HG02798 (cell line): ENCODE data around the gene RCOR2.

Source experiments
- ATAC-seq: cut with Tn5 transposase; IDR thresholded peaks from one replicate; pipeline ENCODE4 v1.9.1; 2021; ENCODE audit warnings: mild to moderate bottlenecking; ENCODE audit not compliant: unreplicated experiment, poor library complexity

The RCOR2 gene

GRCh38 chr11:63908631-63909401 lies 8.1 kb downstream of the RCOR2 start:
- no peak for ATAC-seq

GRCh38 chr11:63907808-63908530 lies 9.0 kb downstream of the RCOR2 start:
- no peak for ATAC-seq

- no peak for ATAC-seq
These were observed 9.9 kb downstream of the RCOR2 start for GRCh38 chr11:63907063-63907462.

- ATAC-seq, result no peak
These were observed 10.4 kb downstream of the RCOR2 start for GRCh38 chr11:63906585-63906984.

- no peak for ATAC-seq
These were observed 10.9 kb downstream of the RCOR2 start for GRCh38 chr11:63906087-63906486.

DNA sequence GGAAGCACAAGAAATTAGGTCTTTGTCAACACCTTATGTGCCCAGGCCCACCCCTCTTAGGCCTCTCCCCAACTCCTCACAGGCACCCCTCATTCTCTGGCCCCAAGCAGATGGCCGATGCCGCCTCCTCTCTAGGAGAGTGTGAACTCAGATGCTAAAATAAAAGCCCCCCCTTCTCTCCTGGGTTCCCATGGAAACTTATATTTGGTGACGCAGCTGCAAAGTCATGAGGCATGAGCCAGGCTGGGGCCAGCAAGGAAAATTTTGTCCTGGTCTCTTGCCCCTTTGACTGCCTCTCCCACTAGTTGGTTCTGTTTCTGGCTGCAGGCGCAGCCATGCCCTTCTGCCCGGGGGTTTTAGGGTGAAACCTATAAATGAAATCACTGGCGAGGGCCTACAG lies 11.8 kb downstream of the RCOR2 start:
- ATAC-seq, result no peak

- no peak for ATAC-seq
These were observed 12.2 kb downstream of the RCOR2 start for GRCh38 chr11:63904743-63905142.

GRCh38 chr11:63903884-63904283 lies 13.1 kb downstream of the RCOR2 start:
- ATAC-seq, result no peak

- no peak for ATAC-seq
These were observed 15.3 kb downstream of the RCOR2 start for GRCh38 chr11:63901660-63902059.

- ATAC-seq, result no peak
These were observed 19.4 kb downstream of the RCOR2 start for GRCh38 chr11:63897459-63898146.

DNA sequence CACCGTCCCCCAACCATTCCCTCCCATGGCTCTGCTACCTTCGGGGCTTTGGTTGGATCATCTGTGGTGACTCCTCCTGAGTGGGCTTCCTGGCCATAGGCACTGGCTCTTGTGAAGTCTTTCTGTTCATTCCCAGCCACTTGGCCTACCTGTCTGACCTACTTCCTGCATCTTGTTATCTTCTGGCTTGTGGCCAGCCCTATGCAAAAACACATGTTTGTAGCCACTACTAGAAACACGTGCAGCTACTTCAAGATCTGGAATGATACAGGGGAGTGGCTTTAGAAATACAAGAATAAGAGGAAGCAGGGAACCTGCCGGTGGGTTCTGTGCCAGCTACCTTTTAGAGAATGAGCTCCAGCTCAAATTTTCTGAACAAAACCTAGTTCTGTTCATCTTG lies 20.9 kb downstream of the RCOR2 start:
- no peak for ATAC-seq

- no peak for ATAC-seq
These were observed 23.6 kb downstream of the RCOR2 start for GRCh38 chr11:63893355-63893754.

DNA sequence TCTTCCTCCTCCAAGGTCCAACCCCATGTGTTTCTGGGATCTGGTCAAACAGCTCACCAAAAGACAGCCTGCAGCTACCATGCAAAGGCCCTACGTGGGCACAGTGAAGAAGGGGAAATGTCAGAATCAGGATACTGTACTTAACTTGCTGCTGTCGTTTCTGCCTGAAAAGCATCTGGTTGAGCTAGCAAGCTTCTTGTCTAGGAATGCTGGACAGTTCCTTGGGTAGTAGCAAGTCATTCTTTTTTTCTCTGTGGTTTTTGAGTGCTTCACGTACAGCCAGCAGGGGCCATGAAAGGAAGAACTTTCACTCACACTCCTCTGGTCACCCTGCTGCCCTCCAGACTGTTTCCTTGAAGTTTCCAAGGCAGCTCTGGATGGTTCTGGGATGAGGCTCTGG lies 24.7 kb downstream of the RCOR2 start:
- ATAC-seq, result no peak

DNA sequence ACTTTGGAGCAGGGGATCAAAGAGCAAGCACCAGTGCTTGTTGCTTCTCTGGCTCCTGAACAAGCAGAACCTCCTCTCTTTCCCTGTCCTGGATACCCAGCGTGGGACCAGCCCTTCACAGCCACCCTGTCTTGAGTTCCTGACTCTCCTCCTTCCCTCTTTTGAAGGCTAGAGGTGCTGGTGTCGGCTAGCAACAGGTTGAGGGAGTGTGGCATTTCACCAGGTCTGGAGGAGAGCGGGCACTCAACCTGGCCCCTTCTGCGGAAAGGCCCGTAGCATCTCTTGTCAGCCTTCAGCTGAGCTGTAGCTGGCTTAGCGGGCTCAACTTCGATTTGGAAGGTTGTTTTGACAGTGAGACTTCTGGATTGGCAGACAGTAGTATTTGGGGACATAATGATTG lies 26.6 kb downstream of the RCOR2 start:
- ATAC-seq, result no peak

DNA sequence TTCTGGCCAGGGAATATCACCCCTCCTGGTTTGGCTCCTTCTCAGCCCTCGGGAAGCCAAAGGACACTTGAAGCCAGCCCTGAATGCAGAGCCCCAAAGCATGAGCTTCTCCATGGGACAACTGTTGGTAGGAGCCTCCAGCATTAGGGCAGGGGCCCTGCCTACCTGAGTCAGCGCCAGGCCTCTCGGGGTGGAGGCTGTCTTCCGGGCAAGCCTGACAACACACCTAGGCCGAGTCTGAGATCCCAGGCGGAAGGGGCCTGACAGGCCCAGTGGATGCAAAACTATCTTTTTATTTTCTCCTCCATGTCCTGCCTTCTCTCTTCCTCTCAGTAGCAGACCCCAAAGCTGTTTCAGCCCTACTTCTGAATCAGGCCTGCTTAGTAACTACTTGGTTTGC lies 27.6 kb downstream of the RCOR2 start:
- no peak for ATAC-seq

DNA sequence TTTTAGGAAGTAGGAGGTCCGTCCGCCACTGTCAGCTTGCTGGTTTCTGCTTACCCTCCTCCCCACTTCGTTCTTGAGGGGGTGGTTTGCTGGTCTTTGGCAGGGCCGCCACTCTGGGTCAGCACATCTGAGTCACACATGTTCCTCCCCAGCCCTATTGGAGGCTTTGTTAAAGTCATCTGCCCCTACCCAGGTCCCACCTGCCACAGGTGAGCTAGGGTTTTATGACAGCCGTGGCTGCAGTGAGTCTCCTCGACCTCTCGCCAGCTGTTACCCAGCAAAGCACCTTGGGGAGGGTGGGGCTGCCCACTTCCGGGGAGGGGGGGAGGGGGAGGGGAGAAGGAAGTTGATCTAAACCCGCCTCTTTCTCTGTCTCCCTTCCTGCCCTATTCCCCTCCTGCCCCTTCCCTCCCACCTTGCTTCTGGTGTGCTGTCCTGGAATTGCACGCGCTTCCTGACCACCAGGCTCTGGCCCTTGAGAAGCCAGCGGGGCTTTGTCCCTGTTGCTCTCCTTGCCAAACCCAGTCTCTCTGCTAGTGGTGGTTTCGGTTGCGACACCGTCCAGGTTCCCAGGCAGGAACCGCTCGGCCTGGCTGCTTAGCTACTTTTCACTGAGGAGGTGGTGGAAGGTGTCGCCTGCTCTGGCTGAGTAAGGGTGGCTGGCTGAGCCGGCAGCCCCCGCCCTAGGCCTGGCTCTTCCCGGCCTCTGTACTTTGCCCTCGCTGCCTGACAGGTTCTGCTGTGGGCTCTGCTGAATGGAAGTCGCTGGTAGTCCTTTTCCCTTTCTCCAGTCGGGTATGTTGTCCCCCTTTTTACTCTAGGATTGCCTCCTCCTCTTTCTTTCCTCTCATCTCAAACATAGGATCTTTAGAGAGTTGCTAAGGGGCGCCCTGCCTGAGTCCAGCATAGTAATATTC lies 28.5 kb downstream of the RCOR2 start:
- ATAC-seq, result peak; percentile 58

- no peak for ATAC-seq
These were observed 29.5 kb downstream of the RCOR2 start for GRCh38 chr11:63887386-63887999.

- ATAC-seq, result no peak
These were observed 32.6 kb downstream of the RCOR2 start for GRCh38 chr11:63884196-63884932.

- no peak for ATAC-seq
These were observed 33.2 kb downstream of the RCOR2 start for GRCh38 chr11:63883791-63884190.
